ENCODE results near the gene SERTAD4.

- TF ChIP-seq, protein P1, sequence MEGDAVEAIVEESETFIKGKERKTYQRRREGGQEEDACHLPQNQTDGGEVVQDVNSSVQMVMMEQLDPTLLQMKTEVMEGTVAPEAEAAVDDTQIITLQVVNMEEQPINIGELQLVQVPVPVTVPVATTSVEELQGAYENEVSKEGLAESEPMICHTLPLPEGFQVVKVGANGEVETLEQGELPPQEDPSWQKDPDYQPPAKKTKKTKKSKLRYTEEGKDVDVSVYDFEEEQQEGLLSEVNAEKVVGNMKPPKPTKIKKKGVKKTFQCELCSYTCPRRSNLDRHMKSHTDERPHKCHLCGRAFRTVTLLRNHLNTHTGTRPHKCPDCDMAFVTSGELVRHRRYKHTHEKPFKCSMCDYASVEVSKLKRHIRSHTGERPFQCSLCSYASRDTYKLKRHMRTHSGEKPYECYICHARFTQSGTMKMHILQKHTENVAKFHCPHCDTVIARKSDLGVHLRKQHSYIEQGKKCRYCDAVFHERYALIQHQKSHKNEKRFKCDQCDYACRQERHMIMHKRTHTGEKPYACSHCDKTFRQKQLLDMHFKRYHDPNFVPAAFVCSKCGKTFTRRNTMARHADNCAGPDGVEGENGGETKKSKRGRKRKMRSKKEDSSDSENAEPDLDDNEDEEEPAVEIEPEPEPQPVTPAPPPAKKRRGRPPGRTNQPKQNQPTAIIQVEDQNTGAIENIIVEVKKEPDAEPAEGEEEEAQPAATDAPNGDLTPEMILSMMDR (IDR thresholded peaks at IDR 0.05; ENCODE audit: control extremely low read depth in 1 of 3, insufficient read depth in 1 of 3, low read depth in 1 of 3, low read length in 3 of 3) = no peak
- TF ChIP-seq JUN (IDR thresholded peaks at IDR 0.05; ENCODE audit: low read depth, low read length) (no peak), EZH2 (IDR thresholded peaks at IDR 0.05; ENCODE audit: low read depth, low read length, severe bottlenecking) (peak; percentile 19), POLR2AphosphoS5 (IDR thresholded peaks at IDR 0.05; ENCODE audit: low read depth, low read length) (no peak), TAF1 (IDR thresholded peaks at IDR 0.05; ENCODE audit: low read depth, low read length) (no peak), GABPA (IDR thresholded peaks at IDR 0.05; ENCODE audit: borderline replicate concordance, insufficient read depth, low read length) (no peak), HDAC2 (IDR thresholded peaks at IDR 0.05; ENCODE audit: borderline replicate concordance in 1 of 2, low read depth in 2 of 2, low read length in 2 of 2) (no peak), RNF2 (IDR thresholded peaks at IDR 0.05; ENCODE audit: borderline replicate concordance, low read depth, low read length, missing control alignments, poor library complexity, severe bottlenecking) (no peak), CEBPB (IDR thresholded peaks at IDR 0.05; ENCODE audit: low read depth, low read length) (no peak), POLR2A (IDR thresholded peaks at IDR 0.05; ENCODE audit: control extremely low read depth in 1 of 2, low read depth in 2 of 2, low read length in 2 of 2) (no peak)
- TF ChIP-seq, protein P2, sequence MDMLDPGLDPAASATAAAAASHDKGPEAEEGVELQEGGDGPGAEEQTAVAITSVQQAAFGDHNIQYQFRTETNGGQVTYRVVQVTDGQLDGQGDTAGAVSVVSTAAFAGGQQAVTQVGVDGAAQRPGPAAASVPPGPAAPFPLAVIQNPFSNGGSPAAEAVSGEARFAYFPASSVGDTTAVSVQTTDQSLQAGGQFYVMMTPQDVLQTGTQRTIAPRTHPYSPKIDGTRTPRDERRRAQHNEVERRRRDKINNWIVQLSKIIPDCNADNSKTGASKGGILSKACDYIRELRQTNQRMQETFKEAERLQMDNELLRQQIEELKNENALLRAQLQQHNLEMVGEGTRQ (IDR thresholded peaks at IDR 0.05; ENCODE audit: low read length) = no peak
- TF ChIP-seq, protein P3, sequence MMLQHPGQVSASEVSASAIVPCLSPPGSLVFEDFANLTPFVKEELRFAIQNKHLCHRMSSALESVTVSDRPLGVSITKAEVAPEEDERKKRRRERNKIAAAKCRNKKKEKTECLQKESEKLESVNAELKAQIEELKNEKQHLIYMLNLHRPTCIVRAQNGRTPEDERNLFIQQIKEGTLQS (IDR thresholded peaks at IDR 0.05; ENCODE audit: insufficient read depth, low read depth, low read length) = no peak
- TF ChIP-seq, protein P4, sequence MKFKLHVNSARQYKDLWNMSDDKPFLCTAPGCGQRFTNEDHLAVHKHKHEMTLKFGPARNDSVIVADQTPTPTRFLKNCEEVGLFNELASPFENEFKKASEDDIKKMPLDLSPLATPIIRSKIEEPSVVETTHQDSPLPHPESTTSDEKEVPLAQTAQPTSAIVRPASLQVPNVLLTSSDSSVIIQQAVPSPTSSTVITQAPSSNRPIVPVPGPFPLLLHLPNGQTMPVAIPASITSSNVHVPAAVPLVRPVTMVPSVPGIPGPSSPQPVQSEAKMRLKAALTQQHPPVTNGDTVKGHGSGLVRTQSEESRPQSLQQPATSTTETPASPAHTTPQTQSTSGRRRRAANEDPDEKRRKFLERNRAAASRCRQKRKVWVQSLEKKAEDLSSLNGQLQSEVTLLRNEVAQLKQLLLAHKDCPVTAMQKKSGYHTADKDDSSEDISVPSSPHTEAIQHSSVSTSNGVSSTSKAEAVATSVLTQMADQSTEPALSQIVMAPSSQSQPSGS (IDR thresholded peaks at IDR 0.05; ENCODE audit: low read length) = no peak
Measured at GRCh38 chr1:210291081-210291764, 58.6 kb downstream of the SERTAD4 start.

All from H1 (cell line).